Immature natural killer cell (primary cell): Measurements from ENCODE around the gene DCXR. TPM values are rescaled to one million over a fixed set of nuclear protein-coding genes. Genes with fewer than 3 reads are reported as not detected.

ENCODE experiments used
- DNase-seq, 3 donors: peaks; one replicate each; pipeline ENCODE4 v3.0.0; 2022; ENCODE audit warnings: mixed read lengths in 1 of 3
- H3K27ac Mint-ChIP-seq, 6 donors: one replicate each; pipeline ENCODE4 v1.8.0; 2020; ENCODE audit warnings: mixed read lengths in 6 of 6, mild to moderate bottlenecking in 5 of 6, inconsistent platforms in 4 of 6, moderate library complexity in 3 of 6
- H3K27me3 Mint-ChIP-seq, 3 donors: one replicate each; pipeline ENCODE4 v1.8.0; 2020 to 2021; ENCODE audit warnings: low read depth in 3 of 3, mild to moderate bottlenecking in 3 of 3, mixed read lengths in 3 of 3, moderate library complexity in 3 of 3, inconsistent platforms in 1 of 3
- H3K36me3 Mint-ChIP-seq, 3 donors: one replicate each; pipeline ENCODE4 v1.8.0; 2020; ENCODE audit warnings: mixed read lengths in 3 of 3, inconsistent platforms in 2 of 3, mild to moderate bottlenecking in 2 of 3
- H3K4me1 Mint-ChIP-seq, 2 donors: one replicate each; pipeline ENCODE4 v1.8.0; 2020; ENCODE audit warnings: inconsistent platforms in 2 of 2, mild to moderate bottlenecking in 2 of 2, mixed read lengths in 2 of 2, moderate library complexity in 1 of 2
- H3K4me3 Mint-ChIP-seq, 5 donors: one replicate each; pipeline ENCODE4 v1.8.0; 2020; ENCODE audit warnings: mild to moderate bottlenecking in 5 of 5, mixed read lengths in 5 of 5, inconsistent platforms in 3 of 5, moderate library complexity in 3 of 5
- H3K9me3 Mint-ChIP-seq, 6 donors: one replicate each; pipeline ENCODE4 v1.8.0; 2020; ENCODE audit warnings: mild to moderate bottlenecking in 6 of 6, mixed read lengths in 6 of 6, inconsistent platforms in 4 of 6, moderate library complexity in 3 of 6
- polyA plus RNA-seq, 3 donors: library from polyadenylated mRNA; unstranded; fragments of 300-500 nt; fragmentation: Illumina TruSeq; gene quantifications; one replicate each; pipeline ENCODE4 v1.2.3, GENCODE V29; 2021

Gene DCXR
- polyA plus RNA-seq, 3 donors from 2014 or later: 144 to 242 (median 165) TPM

- Mint-ChIP-seq H3K4me1 (peaks cover 4% of the 10 kb centered on the region in 2 donors), H3K4me3 (no peak overlapping the region), H3K36me3 (peaks cover 0 to 14% (median 5%) of the 10 kb centered on the region in 3 donors), H3K9me3 (no peaks in the 10 kb centered on the region), H3K27me3 (peaks cover 0 to 1% (median 0%) of the 10 kb centered on the region in 3 donors), H3K27ac (peak overlapping the region in 1 of 6 donors; percentile 64)
- no peak for DNase-seq
Observed at GRCh38 chr17:81987161-81987770, 50.2 kb downstream of the DCXR start.

DNA sequence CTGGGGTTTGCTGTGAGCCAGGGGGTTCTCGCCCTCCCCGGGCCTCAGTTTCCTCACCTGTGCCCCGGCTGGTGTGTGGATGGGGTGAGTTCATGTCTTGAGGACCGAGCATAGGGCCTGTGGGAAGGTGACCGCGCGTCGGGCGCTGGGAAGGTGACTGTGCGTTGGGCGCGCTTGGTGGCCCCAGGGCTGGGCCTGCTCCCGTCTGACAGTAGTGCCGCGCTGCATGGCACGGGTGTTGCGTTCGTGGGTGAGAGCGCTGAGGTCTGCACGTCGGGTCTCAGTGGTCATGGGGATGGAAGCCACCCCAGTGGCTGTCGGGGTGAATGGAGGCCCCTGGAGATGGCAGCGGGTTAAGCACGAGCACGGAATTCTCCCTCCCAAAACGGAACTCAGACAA lies 50.9 kb downstream of the DCXR start:
- H3K36me3 Mint-ChIP-seq: peaks cover 0 to 14% (median 5%) of the 10 kb centered on the region in 3 donors
- no peak overlapping the region for H3K4me3 Mint-ChIP-seq
- H3K27me3 Mint-ChIP-seq: peaks cover 0 to 1% (median 0%) of the 10 kb centered on the region in 3 donors
- DNase-seq: no peak
- H3K4me1 Mint-ChIP-seq: peaks cover 4% of the 10 kb centered on the region in 2 donors
- no peaks in the 10 kb centered on the region for H3K9me3 Mint-ChIP-seq
- no peak overlapping the region for H3K27ac Mint-ChIP-seq

Other genes with a start within 250 kb of the DCXR start
- not detected for gene GCGR, start 233.5 kb downstream of the DCXR start, polyA plus RNA-seq
- 100 to 1,000 TPM; 112 to 178 (median 124) TPM for gene MCRIP1, start 204.4 kb downstream of the DCXR start, polyA plus RNA-seq
- gene PPP1R27, start 202.6 kb downstream of the DCXR start, polyA plus RNA-seq: not detected
- 100 to 1,000 TPM; 365 to 534 (median 475) TPM for gene P4HB, start 177.2 kb downstream of the DCXR start, polyA plus RNA-seq
- gene ARHGDIA, start 166.4 kb downstream of the DCXR start, polyA plus RNA-seq: 100 to 1,000 TPM; 100 to 245 (median 133) TPM
- gene ALYREF, start 146.1 kb downstream of the DCXR start, polyA plus RNA-seq: 10 to 100 TPM; 36.2 to 63.3 (median 40.1) TPM
- 100 to 1,000 TPM; 339 to 578 (median 348) TPM for gene ANAPC11, start 146.0 kb downstream of the DCXR start, polyA plus RNA-seq
- not detected for gene NPB, start 135.5 kb downstream of the DCXR start, polyA plus RNA-seq
- 10 to 100 TPM; 44.7 to 59.6 (median 49.5) TPM for gene PCYT2, start 126.3 kb downstream of the DCXR start, polyA plus RNA-seq
- gene SIRT7, start 119.5 kb downstream of the DCXR start, polyA plus RNA-seq: 10 to 100 TPM; 27.2 to 54.7 (median 36.2) TPM
- 1 to 10 TPM; 1.1 to 4.8 (median 1.3) TPM for gene MAFG, start 110.0 kb downstream of the DCXR start, polyA plus RNA-seq
- 1 to 10 TPM; 1.1 to 3.3 (median 1.9) TPM for gene PYCR1, start 100.4 kb downstream of the DCXR start, polyA plus RNA-seq
- gene MYADML2, start 90.5 kb downstream of the DCXR start, polyA plus RNA-seq: not detected
- not detected for gene NOTUM, start 76.5 kb downstream of the DCXR start, polyA plus RNA-seq
- 10 to 100 TPM; 21.1 to 32.9 (median 31.3) TPM for gene ASPSCR1, start 60.1 kb downstream of the DCXR start, polyA plus RNA-seq
- gene CENPX, start 14.8 kb downstream of the DCXR start, polyA plus RNA-seq: 100 to 1,000 TPM in 2 of 3 donors, 10 to 100 TPM in 1; 70.0 to 104 (median 100) TPM
- gene LRRC45, start 14.4 kb downstream of the DCXR start, polyA plus RNA-seq: 1 to 10 TPM; 4.7 to 9.9 (median 5.2) TPM
- gene RAC3, start 6.0 kb downstream of the DCXR start, polyA plus RNA-seq: not detected
- gene RFNG, start 14.1 kb upstream of the DCXR start, polyA plus RNA-seq: 1 to 10 TPM; 2.2 to 3.7 (median 3.2) TPM
- gene GPS1, start 14.2 kb upstream of the DCXR start, polyA plus RNA-seq: 100 to 1,000 TPM; 174 to 212 (median 183) TPM
- 10 to 100 TPM; 61.7 to 85.3 (median 82.5) TPM for gene DUS1L, start 28.1 kb upstream of the DCXR start, polyA plus RNA-seq
- 1 to 10 TPM in 1 of 3 donors, under 1 TPM in 2; 0.10 to 2.7 (median 0.23) TPM for gene FASN, start 60.5 kb upstream of the DCXR start, polyA plus RNA-seq
- 10 to 100 TPM; 27.7 to 65.8 (median 28.8) TPM for gene CCDC57, start 175.1 kb upstream of the DCXR start, polyA plus RNA-seq
- gene SLC16A3, start 191.3 kb upstream of the DCXR start, polyA plus RNA-seq: 10 to 100 TPM in 1 of 3 donors, 1 to 10 TPM in 2; 5.8 to 12.2 (median 6.8) TPM
- 100 to 1,000 TPM in 1 of 3 donors, 10 to 100 TPM in 2; 48.9 to 130 (median 55.9) TPM for gene CSNK1D, start 236.0 kb upstream of the DCXR start, polyA plus RNA-seq